GM18517 (cell line): ENCODE data around the gene PTPRN2.

ENCODE experiments used
- ATAC-seq: cut with Tn5 transposase; IDR thresholded peaks from one replicate; pipeline ENCODE4 v1.9.1; 2021; ENCODE audit warnings: mild to moderate bottlenecking, moderate library complexity; ENCODE audit not compliant: unreplicated experiment

PTPRN2 gene

GRCh38 chr7:158494643-158495042 lies 93.0 kb downstream of the PTPRN2 start:
- ATAC-seq = no peak

GRCh38 chr7:158494162-158494586 lies 93.4 kb downstream of the PTPRN2 start:
- ATAC-seq = no peak

- ATAC-seq = no peak
Observed at GRCh38 chr7:158492367-158492764, 95.3 kb downstream of the PTPRN2 start.

- ATAC-seq = no peak
Observed at GRCh38 chr7:158491094-158491493, 96.5 kb downstream of the PTPRN2 start.

GRCh38 chr7:158490171-158490782 lies 97.3 kb downstream of the PTPRN2 start:
- no peak for ATAC-seq

- ATAC-seq = no peak
Observed at GRCh38 chr7:158489462-158490155, 98.0 kb downstream of the PTPRN2 start.

- no peak for ATAC-seq
Observed at GRCh38 chr7:158488181-158488971, 99.2 kb downstream of the PTPRN2 start.

- no peak for ATAC-seq
Observed at GRCh38 chr7:158487631-158488151, 99.9 kb downstream of the PTPRN2 start.

- ATAC-seq = no peak
Observed at GRCh38 chr7:158486919-158487318, 100.7 kb downstream of the PTPRN2 start.

GRCh38 chr7:158484801-158485531 lies 102.7 kb downstream of the PTPRN2 start:
- ATAC-seq = no peak

GRCh38 chr7:158482480-158482879 lies 105.1 kb downstream of the PTPRN2 start:
- no peak for ATAC-seq

- ATAC-seq = no peak
Observed at GRCh38 chr7:158479664-158480025, 108.0 kb downstream of the PTPRN2 start.

- ATAC-seq = no peak
Observed at GRCh38 chr7:158479021-158479663, 108.5 kb downstream of the PTPRN2 start.

GRCh38 chr7:158477866-158478265 lies 109.8 kb downstream of the PTPRN2 start:
- ATAC-seq = no peak

- ATAC-seq = no peak
Observed at GRCh38 chr7:158476331-158476932, 111.2 kb downstream of the PTPRN2 start.

GRCh38 chr7:158475679-158476052 lies 112.0 kb downstream of the PTPRN2 start:
- no peak for ATAC-seq

GRCh38 chr7:158475036-158475678 lies 112.5 kb downstream of the PTPRN2 start:
- ATAC-seq = no peak

GRCh38 chr7:158474488-158474887 lies 113.1 kb downstream of the PTPRN2 start:
- no peak for ATAC-seq

- ATAC-seq = no peak
Observed at GRCh38 chr7:158473946-158474345, 113.7 kb downstream of the PTPRN2 start.

- ATAC-seq = no peak
Observed at GRCh38 chr7:158473221-158473620, 114.4 kb downstream of the PTPRN2 start.
